B cell (primary cell): ENCODE results near the gene CTBP2. TPM values are rescaled to one million over a fixed set of nuclear protein-coding genes. Genes with fewer than 3 reads are reported as not detected.

Experiments
- ATAC-seq: fragments of 200-7000 bp; cut with Tn5 transposase; one replicate; pipeline ENCODE4 v1.10.0; 2021; ENCODE audit warnings: low read depth, mild to moderate bottlenecking, moderate number of reproducible peaks, moderate library complexity
- CTCF ChIA-PET: fragments of 350-600 bp; sonication (Branson Sonifier 250); formaldehyde crosslinking; loops from one replicate; lab custom pipeline; 2021; ENCODE audit warnings: antibody characterized with exemption, inconsistent platforms; lab: Charles Lee
- POLR2A ChIA-PET: fragments of 350-600 bp; sonication (Branson Sonifier 250); formaldehyde crosslinking; loops from one replicate; lab custom pipeline; 2021; ENCODE audit warnings: antibody characterized with exemption; lab: Charles Lee
- DNase-seq: peaks from one replicate; pipeline ENCODE4 v3.0.0; 2013
- H2AFZ ChIP-seq: 2 replicates; pipeline ENCODE4 v1.6.1; 2012; ENCODE audit warnings: mild to moderate bottlenecking, low read depth, low read length; ENCODE audit not compliant: insufficient read depth, poor library complexity, severe bottlenecking
- H3K27ac ChIP-seq, 2 donors: 1 replicate in 1 of 2; 2 replicates in 1 of 2; pipeline ENCODE4 v1.5.1; 2012 to 2013; ENCODE audit warnings: low read length in 2 of 2, mild to moderate bottlenecking in 2 of 2, moderate library complexity in 1 of 2
- H3K27me3 ChIP-seq, 4 experiments: fragments of 200-600 bp in 1 of 4; sonication (generic) in 1 of 4; replicated peaks in 1 of 4; 1 replicate in 2 of 4; 2 replicates in 2 of 4; pipeline versions ENCODE4 v1.6.1 to v1.7.0; 2013 to 2016; ENCODE audit warnings: low read length in 3 of 4, mild to moderate bottlenecking in 2 of 4, mixed read lengths in 1 of 4, moderate library complexity in 1 of 4; ENCODE audit not compliant: insufficient read depth in 4 of 4, control insufficient read depth in 3 of 4; ENCODE audit errors: control extremely low read depth in 1 of 4
- H3K36me3 ChIP-seq, 2 experiments: replicated peaks in 1 of 2; 1 replicate in 1 of 2; 2 replicates in 1 of 2; pipeline versions ENCODE4 v1.6.1 to v1.7.1; 2013; ENCODE audit warnings: low read length in 1 of 2; ENCODE audit not compliant: insufficient read depth in 2 of 2, control insufficient read depth in 1 of 2; ENCODE audit errors: control extremely low read depth in 1 of 2, extremely low read depth in 1 of 2
- H3K4me1 ChIP-seq, 2 donors: fragments of 200-600 bp in 1 of 2; sonication (generic) in 1 of 2; 1 replicate in 1 of 2; 2 replicates in 1 of 2; pipeline versions ENCODE4 v1.5.1 to v1.6.1; 2013 to 2017; ENCODE audit warnings: low read length in 2 of 2; ENCODE audit not compliant: control insufficient read depth in 2 of 2, insufficient read depth in 2 of 2
- H3K4me2 ChIP-seq: replicated peaks from 2 replicates; pipeline ENCODE3; 2012; ENCODE audit warnings: mild to moderate bottlenecking, low read depth, low read length; ENCODE audit not compliant: poor library complexity, severe bottlenecking
- H3K4me3 ChIP-seq, 5 experiments: fragments of 200-600 bp in 1 of 5; sonication (generic) in 1 of 5; 1 replicate in 3 of 5; 2 replicates in 2 of 5; pipeline versions ENCODE4 v1.5.1 to v1.7.0; 2011 to 2016; ENCODE audit warnings: low read length in 4 of 5, mild to moderate bottlenecking in 4 of 5, low read depth in 2 of 5, control low read depth in 1 of 5, moderate library complexity in 1 of 5; ENCODE audit not compliant: insufficient read depth in 1 of 5; ENCODE audit errors: control extremely low read depth in 1 of 5, extremely low read depth in 1 of 5
- H3K79me2 ChIP-seq: fragments of 200-600 bp; sonication (generic); one replicate; pipeline ENCODE4 v1.6.0; 2016; ENCODE audit warnings: low read length; ENCODE audit not compliant: control insufficient read depth, insufficient read depth
- H3K9ac ChIP-seq: fragments of 200-600 bp; sonication (generic); 2 replicates; pipeline ENCODE4 v1.6.1; 2017; ENCODE audit warnings: mild to moderate bottlenecking, low read length, moderate library complexity
- H3K9me3 ChIP-seq, 3 donors: one replicate each; pipeline versions ENCODE4 v1.6.1 to v1.7.1; 2013; ENCODE audit warnings: low read length in 2 of 3; ENCODE audit not compliant: control insufficient read depth in 2 of 3, insufficient read depth in 1 of 3; ENCODE audit errors: control extremely low read depth in 1 of 3
- H4K20me1 ChIP-seq: 2 replicates; pipeline ENCODE4 v1.6.0; 2012; ENCODE audit warnings: mild to moderate bottlenecking, low read length; ENCODE audit not compliant: insufficient read depth, control insufficient read depth, poor library complexity, severe bottlenecking
- H3K27ac Mint-ChIP-seq: one replicate; pipeline ENCODE4 v1.8.0; 2021; ENCODE audit warnings: mixed read lengths
- H3K27me3 Mint-ChIP-seq: one replicate; pipeline ENCODE4 v1.8.0; 2021; ENCODE audit warnings: mixed read lengths
- H3K4me1 Mint-ChIP-seq: one replicate; pipeline ENCODE4 v1.8.0; 2021; ENCODE audit warnings: mixed read lengths
- H3K4me3 Mint-ChIP-seq: one replicate; pipeline ENCODE4 v1.8.0; 2021; ENCODE audit warnings: mixed read lengths
- H3K9me3 Mint-ChIP-seq: one replicate; pipeline ENCODE4 v1.8.0; 2022; ENCODE audit warnings: mixed read lengths; ENCODE audit not compliant: insufficient read depth
- EZH2 ChIP-seq: IDR thresholded peaks from 2 replicates; pipeline ENCODE4 v1.6.1; 2012; ENCODE audit warnings: borderline replicate concordance, low read depth, mild to moderate bottlenecking, moderate library complexity, low read length; ENCODE audit not compliant: insufficient read depth, poor library complexity, severe bottlenecking
- WGBS: methylation state at CpG from one replicate; pipeline ENCODE4 v1.1.5; 2013; ENCODE audit warnings: missing lambda C conversion rate; ENCODE audit not compliant: insufficient coverage; 5-methylcytosine and 5-hydroxymethylcytosine counted together
- intact Hi-C: fragments of 100-400 bp; cut with micrococcal nuclease; formaldehyde crosslinking; loops from one replicate; pipeline ENCODE4 v1.10.0; 2022
- polyA plus RNA-seq: library from polyadenylated mRNA; depleted of rRNA; stranded (reverse); fragments of >200 nt; gene quantifications from 2 replicates; pipeline ENCODE4 v1.2.3, GENCODE V29; 2012
- total RNA-seq, 2 donors: library from RNA; stranded (reverse); fragments of 120-200 nt in 1 of 2; gene quantifications; 1 replicate in 1 of 2; 2 replicates in 1 of 2; pipeline versions ENCODE4 v1.2.3 to v1.2.4, GENCODE V29; 2013 to 2022
- TF ChIP-seq, protein P1 (sequence below): fragments of 200-600 bp; IDR thresholded peaks from one replicate; pipeline ENCODE4 v1.8.0; 2022; ENCODE audit warnings: antibody characterized with exemption, mild to moderate bottlenecking

The CTBP2 gene
- total and polyA plus RNA-seq, 2 donors (not counting 1 experiment from before 2014, with no cell fraction given), result 0.39 to 0.85 TPM

DNA sequence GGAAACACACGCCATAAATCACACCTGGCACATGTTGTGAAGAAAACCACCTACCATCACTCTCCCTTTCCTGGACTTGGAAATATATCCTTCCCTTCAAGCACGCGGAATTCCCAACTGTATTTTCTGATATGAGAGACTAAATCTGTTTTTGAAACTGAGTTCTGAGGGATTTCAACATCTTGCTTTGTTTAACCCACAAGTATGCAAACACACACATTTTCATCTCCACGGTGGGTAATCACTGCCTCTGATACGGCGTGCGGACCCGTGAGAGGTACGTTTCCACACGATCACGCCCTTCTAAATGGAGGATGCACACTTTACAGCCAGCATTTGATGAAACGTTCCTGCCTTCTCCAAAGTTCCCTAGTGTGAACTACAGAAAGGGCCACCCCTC, 135.0 kb downstream of the CTBP2 start:
- 56% methylated on average over 10 of the region's 12 CpGs for WGBS
- H3K36me3 ChIP-seq, result no peaks in the 10 kb centered on the region
- POLR2A ChIA-PET, result no interaction called here
- H3K9me3 ChIP-seq, result peaks cover 0 to 4% (median 0%) of the 10 kb centered on the region in 3 donors
- Mint-ChIP-seq H3K27ac (no peak overlapping the region), H3K27me3 (peaks cover 52% of the 10 kb centered on the region), H3K4me3 (peak overlapping the region; percentile 15), H3K9me3 (no peaks in the 10 kb centered on the region), H3K4me1 (peaks cover 13% of the 10 kb centered on the region)
- H3K27ac ChIP-seq, result no peak overlapping the region
- no peaks in the 10 kb centered on the region for H3K79me2 ChIP-seq
- DNase-seq, result no peak
- no peak overlapping the region for H3K9ac ChIP-seq
- H3K27me3 ChIP-seq, result peaks cover 0 to 12% (median 0%) of the 10 kb centered on the region in 4 experiments
- H4K20me1 ChIP-seq, result no peaks in the 10 kb centered on the region
- no peak overlapping the region for H2AFZ ChIP-seq
- no peaks in the 10 kb centered on the region for H3K4me1 ChIP-seq
- TF ChIP-seq, protein P1, sequence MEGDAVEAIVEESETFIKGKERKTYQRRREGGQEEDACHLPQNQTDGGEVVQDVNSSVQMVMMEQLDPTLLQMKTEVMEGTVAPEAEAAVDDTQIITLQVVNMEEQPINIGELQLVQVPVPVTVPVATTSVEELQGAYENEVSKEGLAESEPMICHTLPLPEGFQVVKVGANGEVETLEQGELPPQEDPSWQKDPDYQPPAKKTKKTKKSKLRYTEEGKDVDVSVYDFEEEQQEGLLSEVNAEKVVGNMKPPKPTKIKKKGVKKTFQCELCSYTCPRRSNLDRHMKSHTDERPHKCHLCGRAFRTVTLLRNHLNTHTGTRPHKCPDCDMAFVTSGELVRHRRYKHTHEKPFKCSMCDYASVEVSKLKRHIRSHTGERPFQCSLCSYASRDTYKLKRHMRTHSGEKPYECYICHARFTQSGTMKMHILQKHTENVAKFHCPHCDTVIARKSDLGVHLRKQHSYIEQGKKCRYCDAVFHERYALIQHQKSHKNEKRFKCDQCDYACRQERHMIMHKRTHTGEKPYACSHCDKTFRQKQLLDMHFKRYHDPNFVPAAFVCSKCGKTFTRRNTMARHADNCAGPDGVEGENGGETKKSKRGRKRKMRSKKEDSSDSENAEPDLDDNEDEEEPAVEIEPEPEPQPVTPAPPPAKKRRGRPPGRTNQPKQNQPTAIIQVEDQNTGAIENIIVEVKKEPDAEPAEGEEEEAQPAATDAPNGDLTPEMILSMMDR, result no peak
- no peak for TF ChIP-seq EZH2
- no peak overlapping the region for H3K4me2 ChIP-seq
- no peak overlapping the region for H3K4me3 ChIP-seq
- intact Hi-C loops, result no loop called here
- ATAC-seq, result no peak
- CTCF ChIA-PET, result no interaction called here

DNA sequence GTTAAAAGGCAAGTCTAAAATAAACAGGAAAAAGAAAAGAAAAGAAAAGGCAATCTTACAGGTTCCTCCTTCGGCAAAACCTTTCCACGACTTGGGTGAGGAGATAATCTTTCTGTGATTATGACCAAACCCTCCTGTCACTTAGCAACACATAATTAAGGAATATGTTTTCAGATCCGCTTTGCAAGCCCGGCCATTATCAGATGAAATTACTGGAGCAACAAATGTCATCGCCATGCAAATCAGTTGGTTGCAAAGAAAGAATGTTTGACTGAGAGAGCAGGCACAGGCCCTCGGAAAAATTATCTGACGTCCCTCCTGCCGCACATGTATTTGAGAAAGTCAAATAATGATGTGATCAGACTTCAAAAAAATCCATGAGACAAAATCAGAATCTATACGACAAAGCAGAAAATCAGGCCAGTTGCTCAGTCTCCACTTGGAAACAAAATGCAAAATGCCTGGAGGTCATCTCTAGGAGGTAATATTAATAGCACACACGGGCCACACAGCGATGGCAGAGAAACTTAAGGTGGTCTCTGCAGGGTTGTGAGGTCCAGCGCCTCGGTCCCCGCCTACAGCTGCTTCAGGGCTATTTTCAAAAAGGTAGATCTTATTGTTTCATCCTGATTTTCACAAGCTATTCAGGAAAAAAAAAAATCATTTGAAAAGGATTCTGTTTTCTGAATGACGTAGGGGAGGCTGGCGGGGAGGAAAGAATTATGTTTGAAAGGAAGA, 135.7 kb downstream of the CTBP2 start:
- no peak overlapping the region for H3K9ac ChIP-seq
- H4K20me1 ChIP-seq, result no peaks in the 10 kb centered on the region
- H3K4me1 Mint-ChIP-seq, result peaks cover 13% of the 10 kb centered on the region
- ATAC-seq, result no peak
- H3K36me3 ChIP-seq, result no peaks in the 10 kb centered on the region
- H3K9me3 ChIP-seq, result peaks cover 0 to 10% (median 0%) of the 10 kb centered on the region in 3 donors
- no peaks in the 10 kb centered on the region for H3K4me1 ChIP-seq
- peaks cover 0 to 12% (median 0%) of the 10 kb centered on the region in 4 experiments for H3K27me3 ChIP-seq
- H3K9me3 Mint-ChIP-seq, result no peaks in the 10 kb centered on the region
- no peak overlapping the region for H3K27ac Mint-ChIP-seq
- intact Hi-C loops, result loop anchor here (5.0 kb wide), 1 partner anchor 1147 kb away; no protein-coding TSS in a partner anchor
- H3K4me2 ChIP-seq, result no peak overlapping the region
- H3K27ac ChIP-seq, result no peak overlapping the region
- no peak for DNase-seq
- H3K27me3 Mint-ChIP-seq, result peaks cover 49% of the 10 kb centered on the region
- 67% methylated on average over 12 of the region's 16 CpGs for WGBS
- H3K4me3 Mint-ChIP-seq, result no peak overlapping the region
- H3K79me2 ChIP-seq, result no peaks in the 10 kb centered on the region
- H2AFZ ChIP-seq, result no peak overlapping the region
- TF ChIP-seq, protein P1, result no peak
- TF ChIP-seq EZH2, result no peak
- no peak overlapping the region for H3K4me3 ChIP-seq
- ChIA-PET CTCF (no interaction called here), POLR2A (no interaction called here)
